ENCODE measurements around the gene METTL14.
"Not testable (repeated sequence)": the region's sequence is repeated elsewhere in the genome, so short reads cannot be mapped to it uniquely, and the experiment has no call there.

Gene METTL14

GRCh38 chr4:118684873-118685811 is at the start of gene METTL14:
METTL14 (plus strand) TSS chr4:118685392; CDS start chr4:118685535, 143 bp downstream.
- H3K4me1 Mint-ChIP-seq (ENCODE audit: low read depth) = peaks cover 27% of the 10 kb centered on the region
- peak within 1 kb of the TSS; percentile 97 for H3K27ac Mint-ChIP-seq
- H3K27me3 Mint-ChIP-seq = no peaks in the 10 kb centered on the region
- peaks cover 15% of the 10 kb centered on the region for H3K36me3 Mint-ChIP-seq (ENCODE audit: low read depth)
- H3K9me3 Mint-ChIP-seq = no peaks in the 10 kb centered on the region
- H3K4me3 Mint-ChIP-seq = peak within 1 kb of the TSS; percentile 99

- not testable (repeated sequence) for H3K27ac Mint-ChIP-seq; H3K4me1 Mint-ChIP-seq (ENCODE audit: low read depth); H3K9me3 Mint-ChIP-seq; H3K27me3 Mint-ChIP-seq; H3K4me3 Mint-ChIP-seq
- H3K36me3 Mint-ChIP-seq (ENCODE audit: low read depth) = peaks cover 11% of the 10 kb centered on the region
These were observed 49.1 kb upstream of the METTL14 start for GRCh38 chr4:118636126-118636525.

- H3K4me3 Mint-ChIP-seq; H3K36me3 Mint-ChIP-seq (ENCODE audit: low read depth); H3K27me3 Mint-ChIP-seq; H3K27ac Mint-ChIP-seq; H3K9me3 Mint-ChIP-seq; H3K4me1 Mint-ChIP-seq (ENCODE audit: low read depth): not testable (repeated sequence)
These were observed 20.5 kb upstream of the METTL14 start for GRCh38 chr4:118664665-118665064.

GRCh38 chr4:118669220-118669619 is 16.0 kb upstream of the METTL14 start:
- not testable (repeated sequence) for H3K36me3 Mint-ChIP-seq (ENCODE audit: low read depth); H3K27ac Mint-ChIP-seq; H3K4me3 Mint-ChIP-seq; H3K27me3 Mint-ChIP-seq; H3K9me3 Mint-ChIP-seq; H3K4me1 Mint-ChIP-seq (ENCODE audit: low read depth)

- not testable (repeated sequence) for H3K4me3 Mint-ChIP-seq; H3K27ac Mint-ChIP-seq; H3K4me1 Mint-ChIP-seq (ENCODE audit: low read depth); H3K27me3 Mint-ChIP-seq; H3K9me3 Mint-ChIP-seq; H3K36me3 Mint-ChIP-seq (ENCODE audit: low read depth)
These were observed 14.2 kb upstream of the METTL14 start for GRCh38 chr4:118670968-118671367.

GRCh38 chr4:118676128-118676527 is 9.1 kb upstream of the METTL14 start:
- Mint-ChIP-seq H3K4me1 (ENCODE audit: low read depth) (no peaks in the 10 kb centered on the region), H3K4me3 (no peak overlapping the region), H3K27me3 (no peaks in the 10 kb centered on the region), H3K27ac (no peak overlapping the region), H3K36me3 (ENCODE audit: low read depth) (no peaks in the 10 kb centered on the region), H3K9me3 (no peaks in the 10 kb centered on the region)

GRCh38 chr4:118680808-118681207 is 4.4 kb upstream of the METTL14 start:
- H3K27ac Mint-ChIP-seq = no peak overlapping the region
- H3K4me3 Mint-ChIP-seq = no peak overlapping the region
- H3K36me3 Mint-ChIP-seq (ENCODE audit: low read depth) = peaks cover 3% of the 10 kb centered on the region
- H3K9me3 Mint-ChIP-seq = no peaks in the 10 kb centered on the region
- peaks cover 6% of the 10 kb centered on the region for H3K4me1 Mint-ChIP-seq (ENCODE audit: low read depth)
- no peaks in the 10 kb centered on the region for H3K27me3 Mint-ChIP-seq

- Mint-ChIP-seq H3K9me3 (no peaks in the 10 kb centered on the region), H3K27ac (no peak overlapping the region), H3K27me3 (no peaks in the 10 kb centered on the region), H3K36me3 (ENCODE audit: low read depth) (peaks cover 10% of the 10 kb centered on the region), H3K4me3 (no peak overlapping the region), H3K4me1 (ENCODE audit: low read depth) (peaks cover 27% of the 10 kb centered on the region)
These were observed 2.3 kb upstream of the METTL14 start for GRCh38 chr4:118682928-118683327.

GRCh38 chr4:118683513-118683912 is 1.7 kb upstream of the METTL14 start:
- peaks cover 27% of the 10 kb centered on the region for H3K4me1 Mint-ChIP-seq (ENCODE audit: low read depth)
- H3K27me3 Mint-ChIP-seq = no peaks in the 10 kb centered on the region
- no peaks in the 10 kb centered on the region for H3K9me3 Mint-ChIP-seq
- H3K36me3 Mint-ChIP-seq (ENCODE audit: low read depth) = peaks cover 10% of the 10 kb centered on the region
- no peak overlapping the region for H3K27ac Mint-ChIP-seq
- H3K4me3 Mint-ChIP-seq = no peak overlapping the region

GRCh38 chr4:118703118-118703517 is 17.9 kb downstream of the METTL14 start:
- no peaks in the 10 kb centered on the region for H3K9me3 Mint-ChIP-seq
- no peaks in the 10 kb centered on the region for H3K4me1 Mint-ChIP-seq (ENCODE audit: low read depth)
- no peak overlapping the region for H3K27ac Mint-ChIP-seq
- no peak overlapping the region for H3K4me3 Mint-ChIP-seq
- no peaks in the 10 kb centered on the region for H3K27me3 Mint-ChIP-seq
- peaks cover 60% of the 10 kb centered on the region for H3K36me3 Mint-ChIP-seq (ENCODE audit: low read depth)

- Mint-ChIP-seq H3K36me3 (ENCODE audit: low read depth) (peaks cover 55% of the 10 kb centered on the region), H3K27ac (no peak overlapping the region), H3K27me3 (no peaks in the 10 kb centered on the region), H3K9me3 (no peaks in the 10 kb centered on the region), H3K4me3 (no peak overlapping the region), H3K4me1 (ENCODE audit: low read depth) (peaks cover 21% of the 10 kb centered on the region)
These were observed 25.9 kb downstream of the METTL14 start for GRCh38 chr4:118711052-118711451.

- Mint-ChIP-seq H3K27me3 (no peaks in the 10 kb centered on the region), H3K9me3 (no peaks in the 10 kb centered on the region), H3K4me1 (ENCODE audit: low read depth) (peaks cover 21% of the 10 kb centered on the region), H3K4me3 (no peak overlapping the region), H3K36me3 (ENCODE audit: low read depth) (peaks cover 44% of the 10 kb centered on the region), H3K27ac (no peak overlapping the region)
These were observed 27.7 kb downstream of the METTL14 start for GRCh38 chr4:118712872-118713271.

- Mint-ChIP-seq H3K27ac (no peak overlapping the region), H3K9me3 (no peaks in the 10 kb centered on the region), H3K4me1 (ENCODE audit: low read depth) (peaks cover 18% of the 10 kb centered on the region), H3K36me3 (ENCODE audit: low read depth) (peaks cover 37% of the 10 kb centered on the region), H3K4me3 (no peak overlapping the region), H3K27me3 (no peaks in the 10 kb centered on the region)
These were observed 29.5 kb downstream of the METTL14 start for GRCh38 chr4:118714682-118715081.

GRCh38 chr4:118716304-118716703 is 31.1 kb downstream of the METTL14 start:
- H3K4me3 Mint-ChIP-seq = no peak overlapping the region
- no peaks in the 10 kb centered on the region for H3K27me3 Mint-ChIP-seq
- H3K4me1 Mint-ChIP-seq (ENCODE audit: low read depth) = peaks cover 17% of the 10 kb centered on the region
- no peaks in the 10 kb centered on the region for H3K9me3 Mint-ChIP-seq
- no peak overlapping the region for H3K27ac Mint-ChIP-seq
- H3K36me3 Mint-ChIP-seq (ENCODE audit: low read depth) = peaks cover 22% of the 10 kb centered on the region

- H3K4me1 Mint-ChIP-seq (ENCODE audit: low read depth) = no peaks in the 10 kb centered on the region
- no peak overlapping the region for H3K27ac Mint-ChIP-seq
- peaks cover 18% of the 10 kb centered on the region for H3K36me3 Mint-ChIP-seq (ENCODE audit: low read depth)
- H3K4me3 Mint-ChIP-seq = no peak overlapping the region
- H3K27me3 Mint-ChIP-seq = no peaks in the 10 kb centered on the region
- no peaks in the 10 kb centered on the region for H3K9me3 Mint-ChIP-seq
These were observed 33.4 kb downstream of the METTL14 start for GRCh38 chr4:118718511-118719170.

All from stimulated activated naive CD8-positive, alpha-beta T cell treated with anti-CD3 and anti-CD28 coated beads, Interleukin-15, Interleukin-2, amounts not matched to agents 100 ng/mL and 50 ng/mL, for 24 hours (primary cell).